ENCODE measurements around the gene CCDC177.

DNA sequence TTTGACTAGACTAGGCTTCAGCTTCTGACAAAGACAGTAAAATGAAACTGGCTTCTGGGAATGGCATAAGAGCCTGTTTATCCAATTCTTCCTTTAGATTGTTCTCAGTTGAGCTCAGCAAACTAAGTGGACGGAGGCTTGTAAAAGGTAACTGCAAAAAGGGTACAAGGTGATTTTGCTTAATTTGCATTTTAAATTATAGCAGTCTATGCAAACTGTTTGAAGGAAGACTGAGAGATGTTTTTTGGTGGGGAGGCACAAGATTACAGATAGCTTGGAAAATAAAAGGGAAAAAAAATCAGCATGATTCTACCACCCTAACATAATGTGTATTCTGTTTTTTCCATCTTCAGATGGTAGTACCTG is 41.7 kb upstream of the CCDC177 start:
- TF ChIP-seq, protein P1, sequence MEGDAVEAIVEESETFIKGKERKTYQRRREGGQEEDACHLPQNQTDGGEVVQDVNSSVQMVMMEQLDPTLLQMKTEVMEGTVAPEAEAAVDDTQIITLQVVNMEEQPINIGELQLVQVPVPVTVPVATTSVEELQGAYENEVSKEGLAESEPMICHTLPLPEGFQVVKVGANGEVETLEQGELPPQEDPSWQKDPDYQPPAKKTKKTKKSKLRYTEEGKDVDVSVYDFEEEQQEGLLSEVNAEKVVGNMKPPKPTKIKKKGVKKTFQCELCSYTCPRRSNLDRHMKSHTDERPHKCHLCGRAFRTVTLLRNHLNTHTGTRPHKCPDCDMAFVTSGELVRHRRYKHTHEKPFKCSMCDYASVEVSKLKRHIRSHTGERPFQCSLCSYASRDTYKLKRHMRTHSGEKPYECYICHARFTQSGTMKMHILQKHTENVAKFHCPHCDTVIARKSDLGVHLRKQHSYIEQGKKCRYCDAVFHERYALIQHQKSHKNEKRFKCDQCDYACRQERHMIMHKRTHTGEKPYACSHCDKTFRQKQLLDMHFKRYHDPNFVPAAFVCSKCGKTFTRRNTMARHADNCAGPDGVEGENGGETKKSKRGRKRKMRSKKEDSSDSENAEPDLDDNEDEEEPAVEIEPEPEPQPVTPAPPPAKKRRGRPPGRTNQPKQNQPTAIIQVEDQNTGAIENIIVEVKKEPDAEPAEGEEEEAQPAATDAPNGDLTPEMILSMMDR (IDR thresholded peaks at IDR 0.05), result no peak
- no peak for TF ChIP-seq POLR2A (IDR thresholded peaks at IDR 0.05)

Data from body of pancreas (tissue), 4 donors.